SU-DHL-6 (cell line): ENCODE measurements around the gene GNL2.

Experiments used
- H2AFZ ChIP-seq: fragments of 200-600 bp; sonication (generic); 2 replicates; pipeline ENCODE4 v1.6.1; 2014; ENCODE audit warnings: low read depth, mild to moderate bottlenecking, moderate library complexity, mixed read lengths, antibody characterized with exemption, low read length; ENCODE audit not compliant: severe bottlenecking
- H3F3A ChIP-seq: fragments of 200-600 bp; shearing (Covaris generic); 2 replicates; pipeline ENCODE4 v1.6.0; 2016; ENCODE audit warnings: antibody characterized with exemption, mild to moderate bottlenecking; ENCODE audit not compliant: insufficient read depth
- H3K27ac ChIP-seq: fragments of 200-600 bp; sonication (generic); 2 replicates; pipeline ENCODE4 v1.5.1; 2016; ENCODE audit warnings: low read depth, mild to moderate bottlenecking, low read length, moderate library complexity, mixed read lengths
- H3K27me3 ChIP-seq: fragments of 200-600 bp; sonication (generic), shearing (Covaris generic); 2 replicates; pipeline ENCODE4 v1.6.0; 2014; ENCODE audit warnings: mild to moderate bottlenecking, low read length
- H3K36me3 ChIP-seq: fragments of 200-600 bp; sonication (generic); 2 replicates; pipeline ENCODE4 v1.6.1; 2014; ENCODE audit warnings: mild to moderate bottlenecking, low read length, mixed read lengths
- H3K4me2 ChIP-seq: fragments of 300-600, 200-600 bp; shearing (Covaris generic), sonication (generic); 2 replicates; pipeline ENCODE4 v1.6.0; 2014; ENCODE audit warnings: low read length, low read depth, mild to moderate bottlenecking; ENCODE audit not compliant: poor library complexity, severe bottlenecking
- H3K4me3 ChIP-seq: fragments of 200-600 bp; sonication (generic); 2 replicates; pipeline ENCODE4 v1.5.1; 2014; ENCODE audit warnings: antibody characterized with exemption, low read length, mild to moderate bottlenecking, mixed read lengths; ENCODE audit not compliant: insufficient read depth, poor library complexity, severe bottlenecking
- H3K79me2 ChIP-seq: fragments of 200-600 bp; sonication (generic); 2 replicates; pipeline ENCODE4 v1.6.1; 2014; ENCODE audit warnings: mild to moderate bottlenecking, low read length, moderate library complexity; ENCODE audit not compliant: insufficient read depth
- H3K9ac ChIP-seq: fragments of 200-600 bp; sonication (generic); 2 replicates; pipeline ENCODE4 v1.7.0; 2014; ENCODE audit warnings: mild to moderate bottlenecking, low read length
- H3K9me2 ChIP-seq: fragments of 200-600 bp; sonication (generic); replicated peaks from 2 replicates; pipeline ENCODE4 v1.6.1; 2014; ENCODE audit warnings: low read length; ENCODE audit not compliant: insufficient read depth
- H3K9me3 ChIP-seq: fragments of 200-600 bp; sonication (generic); 2 replicates; pipeline ENCODE4 v1.6.1; 2014; ENCODE audit warnings: low read length, mixed read lengths; ENCODE audit not compliant: insufficient read depth
- H4K20me1 ChIP-seq: fragments of 200-600 bp; sonication (generic); 2 replicates; pipeline ENCODE4 v1.6.1; 2014; ENCODE audit warnings: low read depth, mild to moderate bottlenecking, antibody characterized with exemption, low read length, moderate library complexity, mixed read lengths
- EZH2phosphoT487 ChIP-seq: fragments of 200-600 bp; sonication (generic), shearing (Covaris generic); conservative IDR thresholded peaks from 2 replicates; pipeline ENCODE4 v1.6.1; 2018; ENCODE audit warnings: mild to moderate bottlenecking, antibody characterized with exemption, low read length, moderate library complexity, mixed read lengths
- TF ChIP-seq, protein P1 (sequence below): fragments of 200-600 bp; sonication (generic); IDR thresholded peaks from one replicate; pipeline ENCODE4 v1.5.1; 2017; ENCODE audit warnings: antibody characterized with exemption, mild to moderate bottlenecking, low read length, moderate library complexity; ENCODE audit not compliant: insufficient read depth, poor library complexity, severe bottlenecking

Gene GNL2

DNA sequence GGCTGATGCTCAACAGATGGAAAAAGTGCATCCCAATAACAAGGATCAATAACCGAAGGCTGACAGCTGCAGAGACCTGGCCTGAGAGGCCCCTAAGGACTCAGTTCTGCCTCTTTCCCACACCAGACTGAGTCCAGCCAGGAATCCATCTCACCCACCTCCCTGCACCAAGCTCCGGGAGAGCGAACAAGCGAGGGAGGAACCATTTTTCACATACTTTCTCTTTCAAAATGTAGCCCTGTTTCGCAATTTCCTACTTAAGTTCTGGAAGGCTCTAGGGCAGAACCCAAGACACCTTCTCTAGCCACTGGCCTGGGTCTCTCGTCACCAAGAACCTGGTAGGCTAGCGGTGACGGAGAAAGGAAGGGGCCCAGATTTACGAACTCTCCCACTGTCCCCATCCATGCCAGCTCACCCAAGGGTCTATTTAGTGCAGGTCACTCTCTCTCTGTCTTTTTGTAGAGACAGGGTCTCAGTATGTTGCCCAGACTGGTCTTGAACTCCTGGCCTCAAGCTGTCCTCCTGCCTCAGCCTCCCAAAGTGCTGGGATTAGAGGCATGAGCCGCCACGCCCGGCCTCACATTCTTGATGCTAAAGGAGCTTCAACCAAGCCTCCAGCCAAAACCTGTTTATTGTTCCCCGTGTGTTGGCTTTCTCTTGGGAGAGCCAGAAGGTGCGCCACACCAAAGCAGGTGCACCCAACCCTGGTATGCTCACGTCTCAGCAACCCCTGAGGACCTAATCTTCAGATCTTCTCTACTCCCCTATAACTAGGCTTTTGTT, 10.9 kb upstream of the GNL2 start:
- H2AFZ ChIP-seq: no peak overlapping the region
- TF ChIP-seq EZH2phosphoT487: no peak
- TF ChIP-seq, protein P1, sequence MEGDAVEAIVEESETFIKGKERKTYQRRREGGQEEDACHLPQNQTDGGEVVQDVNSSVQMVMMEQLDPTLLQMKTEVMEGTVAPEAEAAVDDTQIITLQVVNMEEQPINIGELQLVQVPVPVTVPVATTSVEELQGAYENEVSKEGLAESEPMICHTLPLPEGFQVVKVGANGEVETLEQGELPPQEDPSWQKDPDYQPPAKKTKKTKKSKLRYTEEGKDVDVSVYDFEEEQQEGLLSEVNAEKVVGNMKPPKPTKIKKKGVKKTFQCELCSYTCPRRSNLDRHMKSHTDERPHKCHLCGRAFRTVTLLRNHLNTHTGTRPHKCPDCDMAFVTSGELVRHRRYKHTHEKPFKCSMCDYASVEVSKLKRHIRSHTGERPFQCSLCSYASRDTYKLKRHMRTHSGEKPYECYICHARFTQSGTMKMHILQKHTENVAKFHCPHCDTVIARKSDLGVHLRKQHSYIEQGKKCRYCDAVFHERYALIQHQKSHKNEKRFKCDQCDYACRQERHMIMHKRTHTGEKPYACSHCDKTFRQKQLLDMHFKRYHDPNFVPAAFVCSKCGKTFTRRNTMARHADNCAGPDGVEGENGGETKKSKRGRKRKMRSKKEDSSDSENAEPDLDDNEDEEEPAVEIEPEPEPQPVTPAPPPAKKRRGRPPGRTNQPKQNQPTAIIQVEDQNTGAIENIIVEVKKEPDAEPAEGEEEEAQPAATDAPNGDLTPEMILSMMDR: no peak
- no peaks in the 10 kb centered on the region for H3K9me2 ChIP-seq
- H4K20me1 ChIP-seq: no peaks in the 10 kb centered on the region
- H3K79me2 ChIP-seq: no peaks in the 10 kb centered on the region
- H3K27me3 ChIP-seq: no peaks in the 10 kb centered on the region
- no peak overlapping the region for H3K4me2 ChIP-seq
- no peaks in the 10 kb centered on the region for H3K9me3 ChIP-seq
- H3K4me3 ChIP-seq: no peak overlapping the region
- no peak overlapping the region for H3K9ac ChIP-seq
- no peak overlapping the region for H3K27ac ChIP-seq
- no peaks in the 10 kb centered on the region for H3K36me3 ChIP-seq
- H3F3A ChIP-seq: no peaks in the 10 kb centered on the region

DNA sequence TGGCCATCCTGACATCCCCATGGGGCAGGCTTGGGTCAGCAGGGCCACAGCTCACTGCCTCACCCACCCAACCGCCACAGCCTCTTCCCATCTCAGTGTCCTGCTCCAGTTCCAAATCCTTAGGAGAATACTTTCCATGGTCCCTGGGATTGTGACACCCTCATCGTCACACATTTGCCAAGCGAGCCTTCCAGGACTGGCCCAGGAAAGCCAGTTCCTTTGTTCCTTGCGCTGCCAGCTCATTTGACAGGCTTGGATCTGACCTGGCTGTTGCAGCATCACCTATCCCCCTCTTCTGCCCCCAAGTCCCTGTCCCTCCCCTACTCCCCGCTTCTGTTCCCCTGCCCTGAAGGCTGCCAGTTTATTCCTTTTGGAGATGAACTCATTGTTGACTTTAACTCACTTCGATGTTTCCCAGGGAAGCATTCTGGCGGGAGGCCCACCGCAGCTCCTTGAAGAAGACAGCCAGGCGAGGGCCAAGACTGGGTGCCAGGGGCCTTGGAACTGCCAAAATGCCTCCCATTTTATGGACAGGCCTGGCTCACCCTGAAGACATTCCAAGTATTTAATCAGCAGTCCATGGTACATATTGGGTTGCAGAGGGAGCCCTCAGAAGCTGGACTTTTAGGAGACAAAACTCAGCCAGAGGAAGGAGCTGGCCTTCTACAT, 10.2 kb upstream of the GNL2 start:
- Histone ChIP-seq H3K9me2 (no peaks in the 10 kb centered on the region), H2AFZ (no peak overlapping the region), H3K4me2 (no peak overlapping the region), H4K20me1 (no peaks in the 10 kb centered on the region), H3K27ac (no peak overlapping the region), H3K9me3 (no peaks in the 10 kb centered on the region), H3K9ac (no peak overlapping the region), H3K36me3 (no peaks in the 10 kb centered on the region), H3K79me2 (no peaks in the 10 kb centered on the region), H3F3A (no peaks in the 10 kb centered on the region), H3K4me3 (no peak overlapping the region), H3K27me3 (no peaks in the 10 kb centered on the region)
- TF ChIP-seq, protein P1: no peak
- no peak for TF ChIP-seq EZH2phosphoT487

DNA sequence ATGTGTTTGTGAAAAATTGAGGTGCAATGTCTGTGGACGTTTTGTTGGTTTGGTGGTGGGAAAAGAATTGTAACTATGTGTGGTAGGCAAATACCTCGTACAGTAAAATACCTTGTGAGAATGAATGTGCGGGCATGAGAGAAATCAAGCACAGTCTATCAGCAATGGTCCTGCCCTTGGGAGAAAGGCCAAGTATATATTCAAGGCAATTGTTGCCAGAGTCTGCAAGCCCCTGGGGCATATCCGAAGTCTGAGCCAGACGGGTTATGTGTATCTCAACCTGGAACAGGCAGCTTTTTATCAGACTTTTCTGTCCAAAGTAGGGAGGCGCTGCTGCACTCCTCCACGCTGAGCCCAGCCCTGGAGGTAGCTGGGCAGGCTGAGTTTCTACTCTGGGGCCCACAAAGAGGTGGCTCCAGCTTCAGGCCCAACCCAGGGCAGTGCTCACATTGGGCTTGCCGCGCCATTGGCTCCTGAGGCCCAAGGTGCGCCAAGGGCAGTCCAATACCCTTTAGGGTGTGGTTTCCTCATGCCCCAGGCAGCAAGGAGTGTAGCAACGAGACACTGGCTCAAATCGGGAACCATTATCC, 9.4 kb upstream of the GNL2 start:
- Histone ChIP-seq H3K27me3 (no peaks in the 10 kb centered on the region), H3K27ac (no peak overlapping the region), H3K4me3 (no peak overlapping the region), H3K9me3 (no peaks in the 10 kb centered on the region), H2AFZ (no peak overlapping the region), H3K79me2 (no peaks in the 10 kb centered on the region), H4K20me1 (no peaks in the 10 kb centered on the region), H3K9ac (no peak overlapping the region), H3F3A (no peaks in the 10 kb centered on the region), H3K4me2 (no peak overlapping the region), H3K9me2 (no peaks in the 10 kb centered on the region), H3K36me3 (no peaks in the 10 kb centered on the region)
- no peak for TF ChIP-seq EZH2phosphoT487
- TF ChIP-seq, protein P1: no peak
